ENCODE measurements around the gene HNRNPR.

The HNRNPR gene

DNA sequence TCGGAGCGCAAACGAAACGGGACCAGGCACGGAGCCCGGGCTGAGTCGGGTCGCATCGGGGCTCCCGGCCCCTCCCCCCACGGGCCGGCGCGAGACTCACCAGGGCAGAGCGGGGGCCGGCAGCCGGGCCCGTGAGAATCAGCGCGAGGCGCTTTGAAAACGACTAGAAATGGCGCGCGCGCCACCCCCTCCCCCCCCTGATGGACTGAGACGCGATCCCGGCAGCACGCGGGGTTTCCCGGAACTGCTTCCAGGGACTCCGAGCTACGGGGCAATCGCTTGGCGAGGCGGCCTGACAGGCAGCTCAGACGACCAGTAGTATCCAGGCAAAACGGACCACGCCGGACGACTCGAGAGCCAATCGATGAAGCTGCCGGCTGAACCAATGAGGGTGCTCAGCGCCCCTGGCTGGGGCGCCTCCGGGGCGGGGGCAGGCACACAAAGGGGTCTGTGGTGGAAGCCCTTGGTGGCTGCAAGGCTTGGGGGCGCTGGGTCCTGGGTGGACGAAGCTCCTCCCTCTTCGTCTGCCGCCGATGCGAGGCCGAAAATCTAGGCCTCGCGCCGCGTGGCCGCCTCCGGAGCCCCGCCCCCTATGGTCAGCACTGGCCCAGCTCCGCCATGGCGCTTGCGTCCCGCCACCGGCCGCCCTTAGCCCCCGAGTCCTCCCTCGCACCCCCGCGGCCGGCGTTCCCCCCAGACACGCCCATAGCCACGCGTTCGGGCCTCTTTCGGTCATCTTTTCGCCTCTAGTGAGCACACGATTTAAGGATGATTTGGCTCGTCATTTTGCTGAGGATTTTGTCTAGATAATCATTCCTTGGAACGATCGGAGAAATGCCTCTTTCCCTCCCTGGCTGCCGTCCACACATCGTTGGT is at the start of gene HNRNPR (continued):
- TF ChIP-seq ZNF830 (tag by site-specific recombination; IDR thresholded peaks at IDR 0.05; ENCODE audit: low read depth) = no peak
- TF ChIP-seq BCL11A (tag by site-specific recombination; IDR thresholded peaks at IDR 0.05; ENCODE audit: low read depth) = peak; percentile 77; the same call in 1 of the 2 replicates
- TF ChIP-seq KLF10 (tag by site-specific recombination; IDR thresholded peaks at IDR 0.05) = 0 out of 2 replicates have a peak, but pooled peaks have one; percentile 53
- TF ChIP-seq REPIN1 (tag by site-specific recombination; IDR thresholded peaks at IDR 0.05; ENCODE audit: low read depth) = no peak
- TF ChIP-seq ZXDB (tag by site-specific recombination; IDR thresholded peaks at IDR 0.05) = peak; percentile 100
- TF ChIP-seq ZNF48 (tag by site-specific recombination; IDR thresholded peaks at IDR 0.05) = no peak
- TF ChIP-seq ZNF560 (tag by site-specific recombination; IDR thresholded peaks at IDR 0.05; ENCODE audit: borderline replicate concordance) = no peak
- TF ChIP-seq ZBTB7A (tag by site-specific recombination; IDR thresholded peaks at IDR 0.05; ENCODE audit: low read depth) = peak; percentile 62; the same call in 1 of the 2 replicates
- TF ChIP-seq ZNF292 (tag by site-specific recombination; IDR thresholded peaks at IDR 0.05; ENCODE audit: borderline replicate concordance, low read depth) = no peak
- no peak for TF ChIP-seq ZNF133 (tag by site-specific recombination; IDR thresholded peaks at IDR 0.05)
- TF ChIP-seq, protein P1, sequence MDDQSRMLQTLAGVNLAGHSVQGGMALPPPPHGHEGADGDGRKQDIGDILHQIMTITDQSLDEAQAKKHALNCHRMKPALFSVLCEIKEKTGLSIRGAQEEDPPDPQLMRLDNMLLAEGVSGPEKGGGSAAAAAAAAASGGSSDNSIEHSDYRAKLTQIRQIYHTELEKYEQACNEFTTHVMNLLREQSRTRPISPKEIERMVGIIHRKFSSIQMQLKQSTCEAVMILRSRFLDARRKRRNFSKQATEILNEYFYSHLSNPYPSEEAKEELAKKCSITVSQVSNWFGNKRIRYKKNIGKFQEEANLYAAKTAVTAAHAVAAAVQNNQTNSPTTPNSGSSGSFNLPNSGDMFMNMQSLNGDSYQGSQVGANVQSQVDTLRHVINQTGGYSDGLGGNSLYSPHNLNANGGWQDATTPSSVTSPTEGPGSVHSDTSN (CRISPR knock-in tag; IDR thresholded peaks at IDR 0.05) = peak; percentile 90
- peak; percentile 91 for TF ChIP-seq BCL11B (tag by site-specific recombination; IDR thresholded peaks at IDR 0.05; ENCODE audit: low read depth)
- TF ChIP-seq, protein P2, sequence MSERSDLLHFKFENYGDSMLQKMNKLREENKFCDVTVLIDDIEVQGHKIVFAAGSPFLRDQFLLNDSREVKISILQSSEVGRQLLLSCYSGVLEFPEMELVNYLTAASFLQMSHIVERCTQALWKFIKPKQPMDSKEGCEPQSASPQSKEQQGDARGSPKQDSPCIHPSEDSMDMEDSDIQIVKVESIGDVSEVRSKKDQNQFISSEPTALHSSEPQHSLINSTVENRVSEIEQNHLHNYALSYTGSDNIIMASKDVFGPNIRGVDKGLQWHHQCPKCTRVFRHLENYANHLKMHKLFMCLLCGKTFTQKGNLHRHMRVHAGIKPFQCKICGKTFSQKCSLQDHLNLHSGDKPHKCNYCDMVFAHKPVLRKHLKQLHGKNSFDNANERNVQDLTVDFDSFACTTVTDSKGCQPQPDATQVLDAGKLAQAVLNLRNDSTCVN (tag by site-specific recombination; optimal IDR thresholded peaks at IDR 0.05) = peak; percentile 97
- peak; percentile 94 for TF ChIP-seq ZEB2 (tag by site-specific recombination; IDR thresholded peaks at IDR 0.05)
- peak; percentile 61; the same call in 1 of the 2 replicates for TF ChIP-seq ZNF629 (tag by site-specific recombination; IDR thresholded peaks at IDR 0.05)
- 0 out of 2 replicates have a peak, but pooled peaks have one; percentile 10 for TF ChIP-seq FEZF1 (tag by site-specific recombination; IDR thresholded peaks at IDR 0.05)
- TF ChIP-seq ZNF19 (tag by site-specific recombination; IDR thresholded peaks at IDR 0.05; ENCODE audit: low read depth) = no peak
- no peak for TF ChIP-seq ZNF112 (tag by site-specific recombination; IDR thresholded peaks at IDR 0.05)
- TF ChIP-seq, protein P3, sequence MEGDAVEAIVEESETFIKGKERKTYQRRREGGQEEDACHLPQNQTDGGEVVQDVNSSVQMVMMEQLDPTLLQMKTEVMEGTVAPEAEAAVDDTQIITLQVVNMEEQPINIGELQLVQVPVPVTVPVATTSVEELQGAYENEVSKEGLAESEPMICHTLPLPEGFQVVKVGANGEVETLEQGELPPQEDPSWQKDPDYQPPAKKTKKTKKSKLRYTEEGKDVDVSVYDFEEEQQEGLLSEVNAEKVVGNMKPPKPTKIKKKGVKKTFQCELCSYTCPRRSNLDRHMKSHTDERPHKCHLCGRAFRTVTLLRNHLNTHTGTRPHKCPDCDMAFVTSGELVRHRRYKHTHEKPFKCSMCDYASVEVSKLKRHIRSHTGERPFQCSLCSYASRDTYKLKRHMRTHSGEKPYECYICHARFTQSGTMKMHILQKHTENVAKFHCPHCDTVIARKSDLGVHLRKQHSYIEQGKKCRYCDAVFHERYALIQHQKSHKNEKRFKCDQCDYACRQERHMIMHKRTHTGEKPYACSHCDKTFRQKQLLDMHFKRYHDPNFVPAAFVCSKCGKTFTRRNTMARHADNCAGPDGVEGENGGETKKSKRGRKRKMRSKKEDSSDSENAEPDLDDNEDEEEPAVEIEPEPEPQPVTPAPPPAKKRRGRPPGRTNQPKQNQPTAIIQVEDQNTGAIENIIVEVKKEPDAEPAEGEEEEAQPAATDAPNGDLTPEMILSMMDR (tag by site-specific recombination; IDR thresholded peaks at IDR 0.05) = peak; percentile 76
- peak; percentile 77; the same call in 1 of the 2 replicates for TF ChIP-seq TRIM28 (IDR thresholded peaks at IDR 0.05; ENCODE audit: borderline replicate concordance, low read length)
- TF ChIP-seq, protein P4, sequence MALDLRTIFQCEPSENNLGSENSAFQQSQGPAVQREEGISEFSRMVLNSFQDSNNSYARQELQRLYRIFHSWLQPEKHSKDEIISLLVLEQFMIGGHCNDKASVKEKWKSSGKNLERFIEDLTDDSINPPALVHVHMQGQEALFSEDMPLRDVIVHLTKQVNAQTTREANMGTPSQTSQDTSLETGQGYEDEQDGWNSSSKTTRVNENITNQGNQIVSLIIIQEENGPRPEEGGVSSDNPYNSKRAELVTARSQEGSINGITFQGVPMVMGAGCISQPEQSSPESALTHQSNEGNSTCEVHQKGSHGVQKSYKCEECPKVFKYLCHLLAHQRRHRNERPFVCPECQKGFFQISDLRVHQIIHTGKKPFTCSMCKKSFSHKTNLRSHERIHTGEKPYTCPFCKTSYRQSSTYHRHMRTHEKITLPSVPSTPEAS (tag by site-specific recombination; IDR thresholded peaks at IDR 0.05) = no peak
- TF ChIP-seq SCRT1 (tag by site-specific recombination; IDR thresholded peaks at IDR 0.05; ENCODE audit: borderline replicate concordance) = no peak
- no peak; the same call in 1 of the 2 replicates for TF ChIP-seq ZNF341 (tag by site-specific recombination; IDR thresholded peaks at IDR 0.05; ENCODE audit: low read depth)
- TF ChIP-seq ZFP37 (tag by site-specific recombination; IDR thresholded peaks at IDR 0.05) = peak; percentile 70; the same call in 1 of the 2 replicates
- TF ChIP-seq SP7 (tag by site-specific recombination; IDR thresholded peaks at IDR 0.05) = peak; percentile 70
- peak; percentile 84 for TF ChIP-seq ZFHX2 (tag by site-specific recombination; conservative IDR thresholded peaks at IDR 0.05)
- TF ChIP-seq, protein P5, sequence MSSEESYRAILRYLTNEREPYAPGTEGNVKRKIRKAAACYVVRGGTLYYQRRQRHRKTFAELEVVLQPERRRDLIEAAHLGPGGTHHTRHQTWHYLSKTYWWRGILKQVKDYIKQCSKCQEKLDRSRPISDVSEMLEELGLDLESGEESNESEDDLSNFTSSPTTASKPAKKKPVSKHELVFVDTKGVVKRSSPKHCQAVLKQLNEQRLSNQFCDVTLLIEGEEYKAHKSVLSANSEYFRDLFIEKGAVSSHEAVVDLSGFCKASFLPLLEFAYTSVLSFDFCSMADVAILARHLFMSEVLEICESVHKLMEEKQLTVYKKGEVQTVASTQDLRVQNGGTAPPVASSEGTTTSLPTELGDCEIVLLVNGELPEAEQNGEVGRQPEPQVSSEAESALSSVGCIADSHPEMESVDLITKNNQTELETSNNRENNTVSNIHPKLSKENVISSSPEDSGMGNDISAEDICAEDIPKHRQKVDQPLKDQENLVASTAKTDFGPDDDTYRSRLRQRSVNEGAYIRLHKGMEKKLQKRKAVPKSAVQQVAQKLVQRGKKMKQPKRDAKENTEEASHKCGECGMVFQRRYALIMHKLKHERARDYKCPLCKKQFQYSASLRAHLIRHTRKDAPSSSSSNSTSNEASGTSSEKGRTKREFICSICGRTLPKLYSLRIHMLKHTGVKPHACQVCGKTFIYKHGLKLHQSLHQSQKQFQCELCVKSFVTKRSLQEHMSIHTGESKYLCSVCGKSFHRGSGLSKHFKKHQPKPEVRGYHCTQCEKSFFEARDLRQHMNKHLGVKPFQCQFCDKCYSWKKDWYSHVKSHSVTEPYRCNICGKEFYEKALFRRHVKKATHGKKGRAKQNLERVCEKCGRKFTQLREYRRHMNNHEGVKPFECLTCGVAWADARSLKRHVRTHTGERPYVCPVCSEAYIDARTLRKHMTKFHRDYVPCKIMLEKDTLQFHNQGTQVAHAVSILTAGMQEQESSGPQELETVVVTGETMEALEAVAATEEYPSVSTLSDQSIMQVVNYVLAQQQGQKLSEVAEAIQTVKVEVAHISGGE (tag by site-specific recombination; conservative IDR thresholded peaks at IDR 0.05; ENCODE audit: low read depth) = peak; percentile 26; the same call in 1 of the 2 replicates
- 0 out of 2 replicates have a peak, but pooled peaks have one; percentile 73 for TF ChIP-seq ZBTB48 (tag by site-specific recombination; IDR thresholded peaks at IDR 0.05)
- TF ChIP-seq, protein P6, sequence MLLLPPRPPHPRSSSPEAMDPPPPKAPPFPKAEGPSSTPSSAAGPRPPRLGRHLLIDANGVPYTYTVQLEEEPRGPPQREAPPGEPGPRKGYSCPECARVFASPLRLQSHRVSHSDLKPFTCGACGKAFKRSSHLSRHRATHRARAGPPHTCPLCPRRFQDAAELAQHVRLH (tag by site-specific recombination; IDR thresholded peaks at IDR 0.05) = no peak
- TF ChIP-seq ZNF2 (tag by site-specific recombination; IDR thresholded peaks at IDR 0.05) = peak; percentile 83
- 0 out of 2 replicates have a peak, but pooled peaks have one; percentile 10 for TF ChIP-seq ZIC2 (tag by site-specific recombination; IDR thresholded peaks at IDR 0.05)
